ENCODE data around the gene PROX2.
A peak's percentile ranks its signal among the peaks of the same experiment; 100 is the strongest.

Gene PROX2

GRCh38 chr14:74875941-74876913, at the start of gene PROX2:
TSS of gene PROX2 (minus strand) at chr14:74876145. CDS start at chr14:74863834, 12,311 bp downstream.
- DNase-seq = peak; percentile 54

DNA sequence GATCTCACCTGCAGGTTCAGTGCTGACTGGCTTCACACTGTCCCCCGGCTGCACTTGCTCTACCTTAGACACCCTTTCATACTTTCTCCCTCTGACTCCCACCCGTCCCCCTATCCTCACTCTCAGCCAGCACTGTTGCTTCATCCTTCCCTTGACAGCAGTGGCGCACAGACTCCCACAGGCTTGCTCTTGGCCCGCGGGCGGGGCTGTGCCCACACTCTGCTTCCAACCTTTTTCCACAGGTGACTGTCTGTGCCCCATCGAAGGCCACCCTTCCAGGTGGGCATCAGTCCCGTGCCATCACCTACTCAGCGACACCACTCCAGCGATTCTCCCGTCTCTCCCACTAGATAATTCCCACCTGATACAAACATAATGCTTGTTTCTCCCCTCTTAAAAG, 48.1 kb upstream of the PROX2 start:
- DNase-seq = no peak

DNA sequence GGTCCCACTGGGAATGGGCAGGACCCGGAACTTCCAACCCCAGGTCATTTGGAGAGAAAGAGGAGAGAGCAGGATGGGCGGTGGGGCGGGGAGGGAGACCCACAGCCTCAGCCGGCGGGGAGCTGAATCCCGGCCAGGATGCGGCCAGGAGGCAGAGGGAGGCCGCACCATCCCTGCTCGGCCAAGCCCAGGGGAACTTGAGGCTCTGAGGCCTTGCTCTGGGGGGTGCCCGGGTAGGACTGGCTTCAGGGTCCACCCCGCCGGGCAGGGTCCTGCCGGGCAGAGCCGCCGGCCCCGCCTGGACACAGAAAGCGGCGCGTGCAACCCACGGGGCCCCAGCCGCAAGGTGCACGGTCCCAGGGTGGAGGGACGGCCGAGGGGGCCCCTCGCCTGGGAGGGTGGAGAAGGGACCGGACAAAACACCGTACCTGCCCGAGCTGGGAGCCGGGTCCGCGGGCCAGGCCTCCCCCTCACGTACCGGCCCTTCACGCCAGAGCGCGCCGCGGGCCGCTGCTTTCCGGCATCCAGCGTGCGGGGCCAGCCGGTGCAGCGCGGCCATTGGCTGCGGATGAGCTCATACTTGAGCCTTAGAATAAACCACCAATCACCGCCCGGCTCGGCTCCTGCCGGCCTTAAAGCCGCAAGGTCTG, 46.9 kb upstream of the PROX2 start, which contains the start of gene RPS6KL1:
RPS6KL1 (minus strand) TSS at position 509 of the 650 bp plus-strand sequence. CDS start 1,719 bp downstream, outside the sequence.
- peak; percentile 75 for DNase-seq

DNA sequence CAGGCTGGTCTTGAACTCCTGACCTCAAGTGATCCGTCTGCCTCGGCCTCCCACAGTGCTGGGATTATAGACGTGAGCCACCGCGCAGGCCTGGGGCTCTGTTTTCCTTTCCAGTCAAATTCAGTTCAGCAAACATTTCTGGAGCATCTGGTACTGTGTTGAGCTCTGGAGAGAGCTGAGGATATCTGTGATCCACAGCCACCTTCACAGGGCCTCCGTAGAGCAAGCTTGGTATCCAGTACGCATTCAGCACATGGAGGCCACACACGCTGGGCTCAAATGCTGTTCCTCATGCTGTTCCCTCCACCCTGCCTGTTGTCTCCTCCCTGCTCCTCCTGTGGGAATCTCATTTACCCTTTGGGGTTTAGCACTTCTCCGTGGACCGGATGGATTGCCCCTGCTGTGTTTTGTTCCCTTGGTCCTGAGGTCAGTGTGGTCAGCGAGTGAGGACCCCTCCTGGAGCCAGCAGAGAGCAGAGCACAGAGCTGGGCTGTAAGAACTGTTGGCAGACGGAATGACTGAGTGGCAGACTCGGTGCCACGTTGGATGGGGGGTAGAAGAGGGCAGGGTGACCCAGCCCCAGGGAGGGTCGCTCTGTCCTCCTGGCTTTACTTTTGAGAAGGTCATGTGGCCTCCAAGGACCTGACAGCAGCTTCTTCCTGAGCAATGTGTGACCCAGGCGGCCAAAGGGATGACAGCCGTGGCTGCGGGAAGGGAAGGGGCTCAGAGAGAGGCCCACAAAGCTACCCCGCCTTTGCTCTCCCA, 46.2 kb upstream of the PROX2 start:
- no peak for DNase-seq

DNA sequence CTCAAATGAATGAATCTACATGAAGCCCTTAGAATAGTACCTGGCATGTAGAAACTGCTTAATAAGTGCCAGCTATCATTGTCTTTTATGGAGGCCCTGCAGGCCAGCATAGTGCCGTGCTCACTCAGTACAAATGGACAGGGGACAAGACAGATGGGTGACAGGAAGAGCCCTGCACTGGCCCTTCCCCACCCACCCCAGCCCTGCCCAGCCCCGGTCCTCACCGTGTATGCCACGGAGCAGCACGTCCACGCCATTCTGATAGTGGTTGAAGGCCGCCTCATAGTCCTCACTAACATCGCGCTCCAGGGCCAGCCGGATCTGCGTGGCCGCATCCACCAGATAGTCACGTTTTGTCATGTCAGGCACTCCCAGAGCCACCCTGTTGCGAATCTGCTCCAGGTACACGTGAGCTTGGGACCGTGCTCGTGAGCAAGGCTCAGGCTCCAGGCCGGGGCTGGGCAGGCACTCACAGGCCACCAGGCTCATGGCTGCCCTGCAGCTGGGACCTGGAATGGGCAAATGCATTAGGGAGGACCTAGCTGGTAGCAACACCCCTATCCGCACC, 45.2 kb upstream of the PROX2 start:
- DNase-seq = no peak

DNA sequence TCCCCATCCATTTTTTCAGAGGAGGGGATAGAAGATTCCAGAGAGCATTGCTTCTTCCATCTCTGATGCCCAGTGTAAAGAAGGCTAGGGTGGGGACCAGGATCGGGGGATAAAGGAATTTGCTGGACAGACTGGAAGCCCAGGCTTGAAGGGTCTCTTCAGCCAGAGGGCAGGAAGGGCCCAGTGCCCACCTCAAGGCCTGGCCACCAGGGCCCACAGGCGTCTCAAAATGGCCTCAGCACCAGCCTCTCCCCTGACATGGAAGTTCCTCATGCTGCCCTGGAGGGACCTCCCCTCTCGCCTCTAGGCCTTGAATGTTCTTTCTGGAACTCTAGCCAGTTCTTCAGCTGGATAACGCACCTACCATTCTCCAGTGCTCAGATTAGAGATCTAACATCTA, 44.3 kb upstream of the PROX2 start:
- DNase-seq = no peak

GRCh38 chr14:74919421-74920165, 43.6 kb upstream of the PROX2 start:
- DNase-seq = no peak

GRCh38 chr14:74918380-74918779, 42.4 kb upstream of the PROX2 start:
- no peak for DNase-seq

GRCh38 chr14:74917646-74918081, 41.7 kb upstream of the PROX2 start:
- DNase-seq = no peak

- no peak for DNase-seq
Measured at GRCh38 chr14:74917178-74917543, 41.2 kb upstream of the PROX2 start.

DNA sequence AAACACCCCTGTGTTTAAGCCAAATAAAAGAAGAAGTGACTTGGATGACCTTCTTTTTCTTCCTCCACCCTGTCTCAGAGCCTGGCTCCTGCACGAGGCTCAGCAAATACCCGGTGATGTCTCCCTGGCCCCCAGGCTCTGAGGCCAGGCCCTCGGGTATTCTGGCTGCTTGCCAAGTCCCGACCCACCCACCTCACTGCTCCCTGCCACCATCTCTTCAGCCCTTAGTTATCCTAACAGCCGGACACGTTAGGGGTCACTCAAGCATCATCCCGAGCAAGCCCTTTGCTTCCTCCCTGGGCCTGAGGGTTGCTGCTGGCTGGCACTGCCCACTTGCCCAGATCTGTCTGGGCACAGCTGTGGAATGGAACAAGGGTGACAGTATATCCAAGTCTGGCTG, 39.9 kb upstream of the PROX2 start:
- DNase-seq = no peak

- no peak for DNase-seq
Measured at GRCh38 chr14:74915426-74915825, 39.5 kb upstream of the PROX2 start.

DNA sequence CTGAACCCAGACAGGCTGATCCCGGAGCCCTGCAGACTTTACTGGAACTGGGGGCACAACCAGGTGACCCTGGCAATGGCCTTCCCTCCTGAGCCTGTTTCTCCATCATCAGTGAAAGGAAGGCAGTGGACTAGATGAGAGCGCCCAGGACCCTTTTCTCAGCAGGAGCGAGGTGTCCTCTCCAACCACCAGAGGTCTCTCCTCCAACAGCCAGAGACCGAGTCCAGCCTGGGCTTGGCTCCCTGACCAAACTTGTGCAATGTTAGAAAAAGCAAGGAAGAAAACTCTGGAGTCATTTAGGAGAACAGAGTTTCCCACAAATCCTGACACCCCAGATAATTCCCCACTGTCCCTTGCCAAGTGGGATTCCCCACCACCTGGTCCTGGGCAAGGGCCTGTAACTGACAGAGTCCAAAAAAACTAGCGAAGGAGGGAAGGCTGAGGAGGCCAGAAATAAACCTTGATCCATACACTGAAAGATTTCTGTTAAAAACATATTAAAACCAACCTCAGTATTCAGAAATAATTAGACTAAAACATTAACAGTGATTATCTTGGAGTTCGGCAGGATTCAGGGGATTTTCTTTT, 38.1 kb upstream of the PROX2 start:
- DNase-seq = peak; percentile 9

- DNase-seq = no peak
Measured at GRCh38 chr14:74913393-74913910, 37.5 kb upstream of the PROX2 start.

DNA sequence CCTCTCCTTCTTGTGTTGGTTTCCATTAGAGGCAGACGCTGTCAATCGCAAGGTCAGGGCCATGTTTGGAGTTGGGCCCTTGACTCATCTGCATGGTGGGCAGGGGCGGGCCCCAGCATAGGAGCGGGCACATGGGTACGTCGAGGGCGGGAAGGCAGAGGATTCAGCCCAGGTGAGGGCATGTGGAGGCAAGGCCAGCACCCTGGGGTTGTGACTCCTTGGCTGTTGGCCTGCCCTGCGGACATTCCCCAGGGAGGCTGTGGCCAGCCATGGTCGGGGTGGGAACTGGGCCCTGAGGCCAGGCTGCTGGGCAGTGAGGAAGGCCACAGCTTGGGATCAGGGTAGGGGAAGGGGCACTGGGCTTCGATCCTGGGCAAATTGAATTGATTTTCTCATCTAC, 36.9 kb upstream of the PROX2 start:
- DNase-seq = no peak

DNA sequence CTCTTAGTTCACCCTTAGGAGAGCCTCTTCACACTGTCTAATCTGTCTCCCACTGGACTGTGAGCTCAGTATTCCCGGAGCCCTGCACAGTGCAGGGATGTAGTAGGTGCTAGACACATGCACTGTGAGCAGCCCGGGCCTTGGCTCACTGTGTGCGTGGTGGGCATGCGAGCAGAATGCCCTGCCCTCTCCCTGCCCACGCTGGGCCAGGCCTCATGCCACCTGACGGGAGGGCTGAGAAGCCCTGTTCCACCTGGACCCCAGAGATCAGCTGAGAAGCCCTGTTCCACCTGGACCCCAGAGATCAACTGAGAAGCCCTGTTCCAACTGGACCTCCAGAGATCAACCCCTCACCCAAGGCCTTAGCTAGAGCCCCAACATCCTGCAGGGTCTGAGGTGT, 36.2 kb upstream of the PROX2 start:
- no peak for DNase-seq

DNA sequence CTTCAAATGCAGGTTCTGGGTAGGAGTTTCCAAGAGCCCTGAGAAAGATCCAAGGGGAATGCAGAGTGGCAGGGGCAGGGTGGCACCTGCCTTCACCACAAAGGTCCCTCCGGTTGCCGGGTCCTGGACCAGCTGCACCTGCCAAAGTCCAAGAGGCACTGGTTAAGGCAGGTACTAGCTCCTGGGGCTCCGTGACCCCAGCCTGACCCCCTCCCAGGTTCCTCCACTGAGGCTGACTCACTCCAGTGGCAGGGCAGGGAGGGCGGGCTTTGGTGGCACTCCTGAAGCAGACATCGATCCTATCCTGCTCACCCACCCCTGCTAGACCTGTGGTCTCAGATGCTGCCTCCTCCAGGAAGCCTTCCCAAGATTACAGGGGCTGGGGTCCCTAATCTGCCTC, 35.8 kb upstream of the PROX2 start:
- no peak for DNase-seq

GRCh38 chr14:74911221-74911620, 35.3 kb upstream of the PROX2 start:
- no peak for DNase-seq

DNA sequence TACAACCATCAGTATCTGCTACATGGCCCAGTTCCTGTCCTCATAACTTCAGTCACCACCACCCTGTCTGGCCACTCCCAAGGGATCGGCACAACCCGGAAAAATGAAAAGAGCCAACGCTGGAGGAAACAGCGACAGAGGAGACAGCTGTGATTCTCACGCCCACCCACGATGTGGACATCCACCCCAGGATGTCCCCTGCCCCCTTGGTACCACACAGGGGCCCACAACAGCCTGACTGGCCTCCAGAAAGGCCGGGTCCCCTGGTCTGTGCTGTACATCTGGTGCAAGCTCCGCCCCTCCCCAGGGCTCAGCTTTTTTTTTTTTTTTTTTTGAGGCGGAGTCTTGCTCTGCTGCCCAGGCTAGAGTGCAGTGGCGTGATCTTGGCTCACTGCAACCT, 34.6 kb upstream of the PROX2 start:
- no peak for DNase-seq

DNA sequence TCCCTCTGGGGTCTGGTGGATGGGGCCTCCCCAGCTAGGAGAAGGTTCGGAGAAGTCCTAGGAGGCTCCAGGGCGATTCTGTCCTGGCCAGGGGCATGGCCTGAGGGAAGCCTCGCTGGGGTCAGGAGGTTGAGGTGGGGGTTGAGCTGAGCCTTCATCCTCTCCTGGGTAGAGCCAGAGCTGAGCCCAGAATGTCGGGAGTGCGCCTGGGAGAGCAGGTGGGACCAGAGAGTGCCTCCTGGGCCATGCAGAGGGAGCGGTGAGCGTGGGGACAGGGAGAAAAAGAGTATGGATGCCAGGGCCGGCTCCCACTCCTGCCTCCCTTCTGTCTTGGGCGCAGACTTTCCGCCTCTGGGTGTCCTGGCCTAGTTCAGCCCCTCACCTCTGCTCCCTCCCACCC, 34.0 kb upstream of the PROX2 start:
- no peak for DNase-seq

- DNase-seq = no peak
Measured at GRCh38 chr14:74909501-74909900, 33.6 kb upstream of the PROX2 start.

Measured in MV-4-11 (cell line).